Neural cell (in vitro differentiated cells): Measurements from ENCODE around the gene FNDC3B. TPM values are rescaled to one million over a fixed set of nuclear protein-coding genes. Genes with fewer than 3 reads are reported as not detected.

Source experiments
- H2AFZ ChIP-seq: fragments of 200-600, 300-800 bp; sonication (generic), shearing (Covaris generic); 2 replicates; pipeline ENCODE4 v1.6.0; 2014; ENCODE audit warnings: low read depth, mild to moderate bottlenecking, antibody characterized with exemption, low read length, moderate library complexity
- H3F3A ChIP-seq: fragments of 200-600 bp; shearing (Covaris generic); 2 replicates; pipeline ENCODE4 v1.6.1; 2016; ENCODE audit warnings: mild to moderate bottlenecking, moderate library complexity, mixed read lengths, antibody characterized with exemption, low read length; ENCODE audit not compliant: insufficient read depth, poor library complexity, severe bottlenecking
- H3K27ac ChIP-seq: fragments of 200-600, 300-800 bp; sonication (generic), shearing (Covaris generic); 2 replicates; pipeline ENCODE4 v1.5.1; 2014; ENCODE audit warnings: mild to moderate bottlenecking, low read length, moderate library complexity
- H3K27me3 ChIP-seq: fragments of 300-800, 200-600 bp; sonication (generic), shearing (Covaris generic); 2 replicates; pipeline ENCODE4 v1.6.0; 2014; ENCODE audit warnings: mild to moderate bottlenecking, low read depth, low read length, moderate library complexity; ENCODE audit not compliant: insufficient read depth
- H3K36me3 ChIP-seq: fragments of 300-800, 200-600 bp; sonication (generic), shearing (Covaris generic); 2 replicates; pipeline ENCODE4 v1.5.1; 2014; ENCODE audit warnings: mild to moderate bottlenecking, antibody characterized with exemption, low read length, moderate library complexity; ENCODE audit not compliant: insufficient read depth
- H3K4me2 ChIP-seq: fragments of 300-800, 200-600 bp; sonication (generic), shearing (Covaris generic); 2 replicates; pipeline ENCODE4 v1.6.0; 2014; ENCODE audit warnings: mild to moderate bottlenecking, low read length
- H3K4me3 ChIP-seq: fragments of 300-800, 200-600 bp; sonication (generic), shearing (Covaris generic); 2 replicates; pipeline ENCODE4 v1.5.1; 2014; ENCODE audit warnings: mild to moderate bottlenecking, low read length, moderate library complexity
- H3K79me2 ChIP-seq: fragments of 200-600 bp; shearing (Covaris generic); replicated peaks from 2 replicates; pipeline ENCODE4 v1.6.0; 2014; ENCODE audit warnings: mild to moderate bottlenecking, low read length, moderate library complexity; ENCODE audit not compliant: insufficient read depth
- H3K9ac ChIP-seq: fragments of 300-800, 200-600 bp; sonication (generic), shearing (Covaris generic); 2 replicates; pipeline ENCODE4 v1.6.1; 2016; ENCODE audit warnings: mild to moderate bottlenecking, low read length, mixed read lengths
- H3K9me2 ChIP-seq: fragments of 200-600 bp; shearing (Covaris generic); 2 replicates; pipeline ENCODE4 v1.6.1; 2016; ENCODE audit warnings: mild to moderate bottlenecking, low read length, mixed read lengths; ENCODE audit not compliant: insufficient read depth
- H3K9me3 ChIP-seq: fragments of 200-600, 300-800 bp; sonication (generic), shearing (Covaris generic); 2 replicates; pipeline ENCODE4 v1.6.1; 2016; ENCODE audit warnings: mild to moderate bottlenecking, mixed run types, low read length, moderate library complexity, mixed read lengths
- H4K20me1 ChIP-seq: fragments of 200-600 bp; shearing (Covaris generic); 2 replicates; pipeline ENCODE4 v1.6.1; 2016; ENCODE audit warnings: mild to moderate bottlenecking, mixed run types; ENCODE audit not compliant: insufficient read depth
- EP300 ChIP-seq: fragments of 450-650 bp; conservative IDR thresholded peaks from 2 replicates; pipeline ENCODE4 v1.6.1; 2014; ENCODE audit warnings: antibody characterized with exemption, mild to moderate bottlenecking, moderate library complexity; ENCODE audit not compliant: poor library complexity, severe bottlenecking
- EZH2 ChIP-seq: fragments of 200-600, 300-800 bp; shearing (Covaris generic), sonication (generic); IDR thresholded peaks from 2 replicates; pipeline ENCODE4 v1.6.1; 2014; ENCODE audit warnings: antibody characterized with exemption, low read length, borderline replicate concordance, mild to moderate bottlenecking; ENCODE audit not compliant: insufficient read depth, poor library complexity, severe bottlenecking
- MXI1 ChIP-seq: fragments of 450-650 bp; conservative IDR thresholded peaks from 2 replicates; pipeline ENCODE4 v1.6.1; 2014; ENCODE audit warnings: antibody characterized with exemption, mild to moderate bottlenecking; ENCODE audit not compliant: poor library complexity, severe bottlenecking
- POLR2AphosphoS5 ChIP-seq: IDR thresholded peaks from 2 replicates; pipeline ENCODE4 v1.6.1; 2012
- RAD21 ChIP-seq: fragments of 450-650 bp; conservative IDR thresholded peaks from 2 replicates; pipeline ENCODE4 v1.6.1; 2014; ENCODE audit warnings: antibody characterized with exemption, mild to moderate bottlenecking, moderate library complexity
- SMC3 ChIP-seq: fragments of 450-650 bp; conservative IDR thresholded peaks from 2 replicates; pipeline ENCODE4 v1.6.1; 2014; ENCODE audit warnings: antibody characterized with exemption, mild to moderate bottlenecking, moderate library complexity; ENCODE audit not compliant: poor library complexity
- TAF1 ChIP-seq: IDR thresholded peaks from 2 replicates; pipeline ENCODE4 v1.6.1; 2012; ENCODE audit warnings: low read depth
- polyA plus RNA-seq: library from polyadenylated mRNA; depleted of rRNA; stranded (reverse); fragments of >200 nt; gene quantifications from 2 replicates; pipeline ENCODE4 v1.2.3, GENCODE V29; 2014
- TF ChIP-seq, protein P1 (sequence below): fragments of 450-650 bp; IDR thresholded peaks from 2 replicates; pipeline ENCODE4 v1.5.1; 2014; ENCODE audit warnings: antibody characterized with exemption, mild to moderate bottlenecking, moderate library complexity; ENCODE audit not compliant: poor library complexity, severe bottlenecking
- TF ChIP-seq, protein P2 (sequence below): IDR thresholded peaks from 2 replicates; pipeline ENCODE4 v1.6.1; 2012; ENCODE audit warnings: borderline replicate concordance

The FNDC3B gene
- polyA plus RNA-seq, 1 donor from 2014 or later = 4.9 TPM

DNA sequence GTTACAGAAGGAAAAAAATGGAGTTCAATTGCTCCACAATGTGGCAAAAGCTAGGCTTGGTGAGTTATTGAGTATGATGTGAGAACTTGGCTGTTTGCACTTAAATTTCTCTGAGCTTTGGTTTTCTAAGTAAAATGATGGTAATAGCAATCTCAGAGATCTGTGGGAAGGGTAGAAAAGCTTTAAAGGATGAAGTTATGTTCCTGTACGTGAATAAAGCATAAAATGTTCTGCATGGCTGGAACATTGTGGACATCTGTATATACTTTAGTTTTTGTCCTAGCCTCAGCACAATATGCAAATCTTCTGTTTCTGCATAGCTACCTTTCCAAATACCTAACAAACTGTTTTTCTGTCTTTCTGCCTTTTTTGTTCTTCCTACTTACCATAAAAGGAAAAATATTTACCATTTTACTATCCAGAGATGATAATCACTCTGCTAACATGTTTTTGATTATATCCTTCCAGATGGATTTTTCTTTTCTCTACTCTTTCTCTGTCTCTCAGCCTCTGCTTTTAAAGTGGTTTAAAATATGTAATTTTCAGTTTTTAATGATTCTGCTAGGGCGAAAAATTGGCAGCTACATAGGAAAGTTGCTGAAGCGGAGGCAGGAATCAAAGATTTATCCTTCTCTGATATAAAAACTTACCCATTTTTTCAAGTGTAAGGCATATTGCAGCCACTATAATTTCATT lies 188.1 kb downstream of the FNDC3B start:
- no peak overlapping the region for H3K9ac ChIP-seq
- no peaks in the 10 kb centered on the region for H3K9me2 ChIP-seq
- TF ChIP-seq EP300 (no peak), POLR2AphosphoS5 (no peak), SMC3 (no peak), MXI1 (no peak), TAF1 (no peak), EZH2 (no peak), RAD21 (no peak)
- TF ChIP-seq, protein P1, sequence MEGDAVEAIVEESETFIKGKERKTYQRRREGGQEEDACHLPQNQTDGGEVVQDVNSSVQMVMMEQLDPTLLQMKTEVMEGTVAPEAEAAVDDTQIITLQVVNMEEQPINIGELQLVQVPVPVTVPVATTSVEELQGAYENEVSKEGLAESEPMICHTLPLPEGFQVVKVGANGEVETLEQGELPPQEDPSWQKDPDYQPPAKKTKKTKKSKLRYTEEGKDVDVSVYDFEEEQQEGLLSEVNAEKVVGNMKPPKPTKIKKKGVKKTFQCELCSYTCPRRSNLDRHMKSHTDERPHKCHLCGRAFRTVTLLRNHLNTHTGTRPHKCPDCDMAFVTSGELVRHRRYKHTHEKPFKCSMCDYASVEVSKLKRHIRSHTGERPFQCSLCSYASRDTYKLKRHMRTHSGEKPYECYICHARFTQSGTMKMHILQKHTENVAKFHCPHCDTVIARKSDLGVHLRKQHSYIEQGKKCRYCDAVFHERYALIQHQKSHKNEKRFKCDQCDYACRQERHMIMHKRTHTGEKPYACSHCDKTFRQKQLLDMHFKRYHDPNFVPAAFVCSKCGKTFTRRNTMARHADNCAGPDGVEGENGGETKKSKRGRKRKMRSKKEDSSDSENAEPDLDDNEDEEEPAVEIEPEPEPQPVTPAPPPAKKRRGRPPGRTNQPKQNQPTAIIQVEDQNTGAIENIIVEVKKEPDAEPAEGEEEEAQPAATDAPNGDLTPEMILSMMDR = no peak
- TF ChIP-seq, protein P2, sequence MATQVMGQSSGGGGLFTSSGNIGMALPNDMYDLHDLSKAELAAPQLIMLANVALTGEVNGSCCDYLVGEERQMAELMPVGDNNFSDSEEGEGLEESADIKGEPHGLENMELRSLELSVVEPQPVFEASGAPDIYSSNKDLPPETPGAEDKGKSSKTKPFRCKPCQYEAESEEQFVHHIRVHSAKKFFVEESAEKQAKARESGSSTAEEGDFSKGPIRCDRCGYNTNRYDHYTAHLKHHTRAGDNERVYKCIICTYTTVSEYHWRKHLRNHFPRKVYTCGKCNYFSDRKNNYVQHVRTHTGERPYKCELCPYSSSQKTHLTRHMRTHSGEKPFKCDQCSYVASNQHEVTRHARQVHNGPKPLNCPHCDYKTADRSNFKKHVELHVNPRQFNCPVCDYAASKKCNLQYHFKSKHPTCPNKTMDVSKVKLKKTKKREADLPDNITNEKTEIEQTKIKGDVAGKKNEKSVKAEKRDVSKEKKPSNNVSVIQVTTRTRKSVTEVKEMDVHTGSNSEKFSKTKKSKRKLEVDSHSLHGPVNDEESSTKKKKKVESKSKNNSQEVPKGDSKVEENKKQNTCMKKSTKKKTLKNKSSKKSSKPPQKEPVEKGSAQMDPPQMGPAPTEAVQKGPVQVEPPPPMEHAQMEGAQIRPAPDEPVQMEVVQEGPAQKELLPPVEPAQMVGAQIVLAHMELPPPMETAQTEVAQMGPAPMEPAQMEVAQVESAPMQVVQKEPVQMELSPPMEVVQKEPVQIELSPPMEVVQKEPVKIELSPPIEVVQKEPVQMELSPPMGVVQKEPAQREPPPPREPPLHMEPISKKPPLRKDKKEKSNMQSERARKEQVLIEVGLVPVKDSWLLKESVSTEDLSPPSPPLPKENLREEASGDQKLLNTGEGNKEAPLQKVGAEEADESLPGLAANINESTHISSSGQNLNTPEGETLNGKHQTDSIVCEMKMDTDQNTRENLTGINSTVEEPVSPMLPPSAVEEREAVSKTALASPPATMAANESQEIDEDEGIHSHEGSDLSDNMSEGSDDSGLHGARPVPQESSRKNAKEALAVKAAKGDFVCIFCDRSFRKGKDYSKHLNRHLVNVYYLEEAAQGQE = no peak
- no peak overlapping the region for H2AFZ ChIP-seq
- H4K20me1 ChIP-seq = no peaks in the 10 kb centered on the region
- H3F3A ChIP-seq = no peaks in the 10 kb centered on the region
- H3K4me3 ChIP-seq = no peak overlapping the region
- no peaks in the 10 kb centered on the region for H3K27me3 ChIP-seq
- no peaks in the 10 kb centered on the region for H3K9me3 ChIP-seq
- H3K4me2 ChIP-seq = peak overlapping the region; percentile 16
- H3K27ac ChIP-seq = no peak overlapping the region
- no peaks in the 10 kb centered on the region for H3K79me2 ChIP-seq
- H3K36me3 ChIP-seq = no peaks in the 10 kb centered on the region

DNA sequence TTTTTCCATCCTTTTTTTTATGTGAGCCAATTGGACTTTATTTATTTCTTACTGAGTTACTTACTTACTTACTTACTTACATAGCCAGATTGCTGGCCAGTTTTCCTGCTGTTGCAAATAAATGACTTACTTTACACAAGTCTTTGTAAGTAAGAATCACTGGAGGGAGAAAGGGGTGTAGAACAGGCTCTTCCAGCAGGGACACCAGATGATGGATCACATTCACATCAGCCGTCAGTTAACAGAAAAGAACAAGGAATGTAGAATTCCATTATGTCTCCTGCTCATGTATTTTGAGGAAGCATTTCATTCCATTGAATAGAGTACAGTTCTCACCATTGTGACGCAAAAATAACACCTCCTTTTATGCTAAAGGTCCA lies 188.6 kb downstream of the FNDC3B start:
- Histone ChIP-seq H3K27ac (peak overlapping the region; percentile 12), H3F3A (no peaks in the 10 kb centered on the region), H3K4me2 (peak overlapping the region; percentile 16), H3K9me3 (no peaks in the 10 kb centered on the region), H3K4me3 (no peak overlapping the region), H3K79me2 (no peaks in the 10 kb centered on the region), H3K9ac (no peak overlapping the region), H4K20me1 (no peaks in the 10 kb centered on the region), H2AFZ (no peak overlapping the region), H3K36me3 (no peaks in the 10 kb centered on the region), H3K27me3 (no peaks in the 10 kb centered on the region), H3K9me2 (no peaks in the 10 kb centered on the region)
- no peak for TF ChIP-seq POLR2AphosphoS5
- TF ChIP-seq, protein P2 = peak; percentile 51
